GM23338 (cell line): ENCODE data around the gene FGF1. TPM values are rescaled to one million over a fixed set of nuclear protein-coding genes. Genes with fewer than 3 reads are reported as not detected.

Experiments used
- ATAC-seq: fragments of 200-7000 bp; cut with Tn5 transposase; 3 replicates; pipeline ENCODE4 v1.9.1; 2020
- DNase-seq: peaks from one replicate; pipeline ENCODE4 v3.0.0-alpha.2; 2015; ENCODE audit warnings: low spot score
- H2AFZ ChIP-seq: fragments of 200-600 bp; sonication (generic); 2 replicates; pipeline ENCODE4 v1.8.0; 2016; ENCODE audit warnings: antibody characterized with exemption, mild to moderate bottlenecking, moderate library complexity
- H3F3A ChIP-seq: fragments of 200-600 bp; sonication (generic); replicated peaks from 2 replicates; pipeline ENCODE4 v1.8.0; 2017; ENCODE audit warnings: antibody characterized with exemption, mixed run types, low read depth
- H3K27ac ChIP-seq: fragments of 200-600 bp; sonication (generic); 2 replicates; pipeline ENCODE4 v1.6.1; 2016; ENCODE audit warnings: low read depth
- H3K27me3 ChIP-seq: fragments of 200-600 bp; sonication (generic); 2 replicates; pipeline ENCODE4 v1.8.0; 2016; ENCODE audit warnings: mild to moderate bottlenecking, mixed run types, moderate library complexity; ENCODE audit not compliant: insufficient read depth
- H3K36me3 ChIP-seq: fragments of 200-600 bp; sonication (generic); 2 replicates; pipeline ENCODE4 v1.8.0; 2016; ENCODE audit warnings: mild to moderate bottlenecking; ENCODE audit not compliant: insufficient read depth
- H3K4me1 ChIP-seq: fragments of 200-600 bp; sonication (generic); 2 replicates; pipeline ENCODE4 v1.8.0; 2016; ENCODE audit warnings: mild to moderate bottlenecking, moderate library complexity; ENCODE audit not compliant: insufficient read depth
- H3K4me2 ChIP-seq: fragments of 200-600 bp; sonication (generic); 2 replicates; pipeline ENCODE4 v1.7.1; 2017; ENCODE audit warnings: mixed run types
- H3K4me3 ChIP-seq: fragments of 200-600 bp; sonication (generic); 2 replicates; pipeline ENCODE4 v1.6.1; 2016; ENCODE audit warnings: mixed run types
- H3K79me2 ChIP-seq: fragments of 200-600 bp; sonication (generic); replicated peaks from 2 replicates; pipeline ENCODE4 v1.8.0; 2017; ENCODE audit warnings: mild to moderate bottlenecking; ENCODE audit not compliant: insufficient read depth
- H3K9me2 ChIP-seq: fragments of 200-600 bp; sonication (generic); 2 replicates; pipeline ENCODE4 v1.8.0; 2017; ENCODE audit not compliant: insufficient read depth
- H4K20me1 ChIP-seq: fragments of 200-600 bp; sonication (generic); replicated peaks from 2 replicates; pipeline ENCODE4 v1.8.0; 2017; ENCODE audit warnings: mild to moderate bottlenecking; ENCODE audit not compliant: insufficient read depth
- H3K27ac Mint-ChIP-seq: 2 replicates; pipeline ENCODE4 v1.8.0; 2020; ENCODE audit warnings: inconsistent platforms, mild to moderate bottlenecking, moderate library complexity, mixed read lengths
- H3K27me3 Mint-ChIP-seq: 3 replicates; pipeline ENCODE4 v1.8.0; 2022; ENCODE audit warnings: low read depth, mild to moderate bottlenecking, moderate library complexity, mixed read lengths, inconsistent platforms; ENCODE audit not compliant: insufficient read depth, poor library complexity
- H3K36me3 Mint-ChIP-seq: 3 replicates; pipeline ENCODE4 v1.8.0; 2021; ENCODE audit warnings: low read depth, mild to moderate bottlenecking, inconsistent platforms, moderate library complexity, mixed read lengths
- H3K4me1 Mint-ChIP-seq: 3 replicates; pipeline ENCODE4 v1.8.0; 2020; ENCODE audit warnings: mild to moderate bottlenecking, inconsistent platforms, mixed read lengths
- H3K4me3 Mint-ChIP-seq: 3 replicates; pipeline ENCODE4 v1.8.0; 2021; ENCODE audit warnings: moderate library complexity, mild to moderate bottlenecking, inconsistent platforms, mixed read lengths
- H3K9me3 Mint-ChIP-seq: 3 replicates; pipeline ENCODE4 v1.8.0; 2020; ENCODE audit warnings: moderate library complexity, mild to moderate bottlenecking, inconsistent platforms, mixed read lengths
- CREB1 ChIP-seq: fragments of 250-450 bp; sonication (Bioruptor Pico); IDR thresholded peaks from 2 replicates; pipeline ENCODE4 v1.5.0; 2020; ENCODE audit warnings: low read depth, mild to moderate bottlenecking, moderate library complexity
- EZH2 ChIP-seq: fragments of 200-600 bp; sonication (generic); IDR thresholded peaks from one replicate; pipeline ENCODE4 v1.8.0; 2017; ENCODE audit warnings: antibody characterized with exemption, mild to moderate bottlenecking, low read depth; ENCODE audit not compliant: unreplicated experiment
- EZH2phosphoT487 ChIP-seq: fragments of 200-600 bp; sonication (generic); IDR thresholded peaks from one replicate; pipeline ENCODE4 v1.8.1; 2018; ENCODE audit warnings: antibody characterized with exemption; ENCODE audit not compliant: unreplicated experiment
- JUNB ChIP-seq: IDR thresholded peaks from one replicate; pipeline ENCODE4 v1.6.1; 2016; ENCODE audit warnings: antibody characterized with exemption; ENCODE audit not compliant: unreplicated experiment
- POLR2AphosphoS5 ChIP-seq: IDR thresholded peaks from 2 replicates; pipeline ENCODE4 v1.6.1; 2016; ENCODE audit warnings: antibody characterized with exemption, low read depth
- STAT1 ChIP-seq: IDR thresholded peaks from one replicate; pipeline ENCODE4 v1.6.1; 2016; ENCODE audit warnings: antibody characterized with exemption; ENCODE audit not compliant: unreplicated experiment
- ZNF114 ChIP-seq: fragments of 250-450 bp; sonication (Bioruptor Pico); IDR thresholded peaks from 2 replicates; pipeline ENCODE4 v1.5.0; 2020; ENCODE audit warnings: mild to moderate bottlenecking, moderate library complexity
- polyA plus RNA-seq: library from polyadenylated mRNA; unstranded; fragments of >200 nt; fragmentation: Nextera tagmentation; extraction: Ambion mirVana; gene quantifications from 2 replicates; pipeline ENCODE4 v1.2.1, GENCODE V29; 2016
- total RNA-seq: library from RNA; depleted of rRNA; stranded (reverse); fragments of >200 nt; shearing (Covaris generic); gene quantifications from 2 replicates; pipeline ENCODE4 v1.2.3, GENCODE V29; 2014
- TF ChIP-seq, protein P1 (sequence below), 2 experiments: fragments of 200-600 bp in 1 of 2; sonication (generic) in 1 of 2; conservative IDR thresholded peaks; 2 replicates each; pipeline versions ENCODE4 v1.5.1 to v1.6.1; 2016 to 2017; ENCODE audit warnings: antibody characterized with exemption in 2 of 2, low read depth in 2 of 2, mild to moderate bottlenecking in 2 of 2, moderate library complexity in 1 of 2

The FGF1 gene
- total and polyA plus RNA-seq, 2 experiments from 2014 or later: 0.21 to 0.34 TPM

DNA sequence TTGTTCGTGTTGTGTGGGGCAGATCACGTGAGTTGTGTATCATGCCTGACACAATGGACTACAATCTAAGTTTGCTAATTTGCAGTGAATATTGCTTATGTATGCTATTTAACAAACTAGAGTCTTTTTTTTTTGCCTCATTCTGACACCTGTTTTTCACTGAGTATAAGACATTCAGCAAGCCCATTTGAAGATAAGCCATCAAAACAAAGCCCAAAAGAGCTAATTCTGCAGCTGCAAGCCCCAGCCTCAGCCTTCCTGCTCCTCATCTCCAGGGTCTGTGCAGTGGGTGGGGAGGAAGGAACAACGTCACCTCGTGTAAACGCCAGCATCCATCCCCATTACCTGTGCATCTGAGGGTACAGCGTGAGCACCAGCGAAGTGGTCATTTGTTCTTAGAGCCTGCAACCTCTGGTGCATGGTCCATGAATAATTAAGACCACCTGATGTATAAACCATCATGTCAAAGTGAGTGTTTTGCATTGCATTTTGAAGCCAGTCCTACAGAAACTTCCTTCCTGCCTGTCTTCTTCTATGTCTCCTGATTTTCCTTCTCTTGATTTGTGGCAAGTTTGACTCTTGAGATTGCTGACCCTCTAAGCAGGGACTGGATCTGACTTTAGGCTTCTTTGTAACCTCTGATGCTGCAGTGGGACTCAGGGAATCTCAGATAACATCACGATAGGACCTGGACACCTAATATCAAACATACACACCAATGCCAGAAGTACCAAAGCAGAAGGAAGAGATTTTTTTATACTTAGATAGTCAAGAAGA lies 73.2 kb downstream of the FGF1 start:
- Histone ChIP-seq H3K27me3 (no peaks in the 10 kb centered on the region), H2AFZ (no peak overlapping the region), H3K4me2 (no peak overlapping the region), H3K27ac (no peak overlapping the region), H3F3A (no peaks in the 10 kb centered on the region), H3K4me3 (no peak overlapping the region), H3K79me2 (no peaks in the 10 kb centered on the region), H3K9me2 (no peaks in the 10 kb centered on the region), H4K20me1 (no peaks in the 10 kb centered on the region), H3K36me3 (no peaks in the 10 kb centered on the region), H3K4me1 (0 out of 2 replicates have a peak, but pooled peaks cover 4% of the 10 kb centered on the region)
- H3K4me3 Mint-ChIP-seq: no peak overlapping the region
- no peaks in the 10 kb centered on the region for H3K9me3 Mint-ChIP-seq
- DNase-seq (no peak), ATAC-seq (no peak)
- H3K27ac Mint-ChIP-seq: no peak overlapping the region
- peaks cover 6% of the 10 kb centered on the region for H3K4me1 Mint-ChIP-seq
- no peak for TF ChIP-seq ZNF114 (CRISPR knock-in tag)
- TF ChIP-seq EZH2: no peak
- no peak for TF ChIP-seq JUNB
- no peak for TF ChIP-seq CREB1 (CRISPR knock-in tag)
- no peak for TF ChIP-seq POLR2AphosphoS5
- TF ChIP-seq EZH2phosphoT487: no peak
- no peaks in the 10 kb centered on the region for H3K27me3 Mint-ChIP-seq
- H3K36me3 Mint-ChIP-seq: no peaks in the 10 kb centered on the region

DNA sequence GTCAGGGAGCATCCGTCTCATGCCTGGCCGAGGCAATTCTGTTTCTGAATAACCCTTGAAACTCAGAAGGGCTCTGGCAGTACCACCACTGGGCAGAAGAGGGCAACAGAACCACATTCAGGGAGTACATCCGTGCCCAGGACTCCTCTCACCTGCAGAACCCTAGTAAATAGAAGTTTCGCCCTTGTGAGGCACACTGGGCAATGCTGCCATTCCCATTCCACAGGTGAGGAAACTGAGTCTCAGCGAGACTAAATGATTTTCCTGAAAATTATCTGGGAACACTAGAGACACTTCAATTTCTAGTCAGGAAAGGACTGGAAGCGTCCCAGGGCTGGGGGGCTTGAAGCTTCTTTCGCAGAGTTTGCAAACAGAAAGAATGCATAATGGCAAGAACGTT lies 74.7 kb downstream of the FGF1 start:
- no peak overlapping the region for H3K27ac Mint-ChIP-seq
- Histone ChIP-seq H3K27me3 (no peaks in the 10 kb centered on the region), H2AFZ (no peak overlapping the region), H3K79me2 (no peaks in the 10 kb centered on the region), H3K4me2 (no peak overlapping the region), H3K27ac (no peak overlapping the region), H3K9me2 (no peaks in the 10 kb centered on the region), H4K20me1 (no peaks in the 10 kb centered on the region), H3K36me3 (no peaks in the 10 kb centered on the region), H3F3A (no peaks in the 10 kb centered on the region), H3K4me1 (0 out of 2 replicates have a peak, but pooled peaks cover 4% of the 10 kb centered on the region), H3K4me3 (no peak overlapping the region)
- TF ChIP-seq, protein P1, sequence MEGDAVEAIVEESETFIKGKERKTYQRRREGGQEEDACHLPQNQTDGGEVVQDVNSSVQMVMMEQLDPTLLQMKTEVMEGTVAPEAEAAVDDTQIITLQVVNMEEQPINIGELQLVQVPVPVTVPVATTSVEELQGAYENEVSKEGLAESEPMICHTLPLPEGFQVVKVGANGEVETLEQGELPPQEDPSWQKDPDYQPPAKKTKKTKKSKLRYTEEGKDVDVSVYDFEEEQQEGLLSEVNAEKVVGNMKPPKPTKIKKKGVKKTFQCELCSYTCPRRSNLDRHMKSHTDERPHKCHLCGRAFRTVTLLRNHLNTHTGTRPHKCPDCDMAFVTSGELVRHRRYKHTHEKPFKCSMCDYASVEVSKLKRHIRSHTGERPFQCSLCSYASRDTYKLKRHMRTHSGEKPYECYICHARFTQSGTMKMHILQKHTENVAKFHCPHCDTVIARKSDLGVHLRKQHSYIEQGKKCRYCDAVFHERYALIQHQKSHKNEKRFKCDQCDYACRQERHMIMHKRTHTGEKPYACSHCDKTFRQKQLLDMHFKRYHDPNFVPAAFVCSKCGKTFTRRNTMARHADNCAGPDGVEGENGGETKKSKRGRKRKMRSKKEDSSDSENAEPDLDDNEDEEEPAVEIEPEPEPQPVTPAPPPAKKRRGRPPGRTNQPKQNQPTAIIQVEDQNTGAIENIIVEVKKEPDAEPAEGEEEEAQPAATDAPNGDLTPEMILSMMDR (conservative IDR thresholded peaks at IDR 0.05; ENCODE audit: low read depth in 2 of 2): peak; percentile 72 to 96
- TF ChIP-seq CREB1 (CRISPR knock-in tag) (no peak), STAT1 (no peak)
- H3K36me3 Mint-ChIP-seq: no peaks in the 10 kb centered on the region
- H3K4me1 Mint-ChIP-seq: peaks cover 11% of the 10 kb centered on the region
- ATAC-seq (peak; percentile 97), DNase-seq (peak; percentile 84)
- no peak overlapping the region for H3K4me3 Mint-ChIP-seq
- no peaks in the 10 kb centered on the region for H3K27me3 Mint-ChIP-seq
- H3K9me3 Mint-ChIP-seq: no peaks in the 10 kb centered on the region
